ENCODE measurements around the gene CCR6. TPM values are rescaled to one million over a fixed set of nuclear protein-coding genes. Genes with fewer than 3 reads are reported as not detected.

CCR6 gene
- total and polyA plus RNA-seq, 2 of the 8 experiments (the other 6 are each of a cell fraction or from before 2014, with no cell fraction given) = 0.06 TPM; not detected in 1

- Histone ChIP-seq H2BK120ac (replicated peaks; ENCODE audit: low read depth, low read length) (no peak overlapping the region), H2BK12ac (ENCODE audit: low read depth, low read length) (no peak overlapping the region), H3K4me3 (ENCODE audit: extremely low read depth in 1 of 4, insufficient read depth in 2 of 4, low read depth in 3 of 4, low read length in 4 of 4) (no peak overlapping the region), H2AFZ (ENCODE audit: low read length) (no peak overlapping the region), H3K23ac (ENCODE audit: insufficient read length) (no peak overlapping the region), H3K23me2 (ENCODE audit: low read depth, low read length) (no peaks in the 10 kb centered on the region), H2BK15ac (ENCODE audit: low read length) (no peak overlapping the region), H4K20me1 (replicated peaks in 1 of 2; ENCODE audit: control insufficient read depth in 1 of 2, insufficient read depth in 2 of 2, low read length in 2 of 2) (no peaks in the 10 kb centered on the region), H3K79me1 (ENCODE audit: low read depth, low read length) (no peaks in the 10 kb centered on the region), H4K5ac (ENCODE audit: insufficient read length, low read depth, low read length) (no peak overlapping the region), H3K14ac (ENCODE audit: insufficient read length) (no peak overlapping the region), H2AK5ac (ENCODE audit: low read depth, low read length) (no peak overlapping the region), H3K36me3 (ENCODE audit: control insufficient read depth in 2 of 4, insufficient read depth in 4 of 4, low read length in 3 of 4) (no peaks in the 10 kb centered on the region), H3K4ac (replicated peaks; ENCODE audit: insufficient read length, low read depth, low read length) (no peak overlapping the region), H2BK5ac (ENCODE audit: low read depth, low read length) (no peak overlapping the region), H3K4me1 (replicated peaks in 1 of 4; ENCODE audit: control insufficient read depth in 3 of 4, insufficient read depth in 4 of 4, low read length in 3 of 4) (no peaks in the 10 kb centered on the region; a peak in 1 of 7 replicates), H3K9me3 (ENCODE audit: insufficient read depth in 2 of 2, low read depth in 1 of 2, low read length in 1 of 2) (no peaks in the 10 kb centered on the region), H3K56ac (replicated peaks; ENCODE audit: insufficient read length, low read depth, low read length) (no peak overlapping the region), H3K18ac (ENCODE audit: extremely low read depth, low read length) (no peak overlapping the region), H3K9ac (replicated peaks in 1 of 4; ENCODE audit: extremely low read depth in 1 of 4, low read depth in 3 of 4, low read length in 3 of 4) (no peak overlapping the region), H2BK20ac (ENCODE audit: low read length) (no peak overlapping the region), H3K79me2 (ENCODE audit: control insufficient read depth in 1 of 2, insufficient read depth in 2 of 2, low read length in 2 of 2) (no peaks in the 10 kb centered on the region), H4K91ac (replicated peaks; ENCODE audit: insufficient read length, low read length) (no peak overlapping the region), H3K27me3 (replicated peaks in 1 of 4; ENCODE audit: control insufficient read depth in 3 of 4, extremely low read depth in 1 of 4, insufficient read depth in 3 of 4, low read length in 3 of 4) (peaks cover 0 to 1% (median 0%) of the 10 kb centered on the region in 4 experiments; a peak in 1 of 7 replicates), H4K8ac (ENCODE audit: extremely low read depth, insufficient read depth, low read length) (no peak overlapping the region), H3K4me2 (ENCODE audit: insufficient read depth in 1 of 2, low read depth in 2 of 2, low read length in 2 of 2) (no peak overlapping the region), H3K27ac (ENCODE audit: low read depth, low read length) (no peak overlapping the region)
- 93% methylated on average over 1 of the region's 1 CpG; no CpG with 5 or more reads in 1 of the 2 experiments for WGBS, 2 experiments (ENCODE audit: extremely low coverage in 1 of 2, insufficient coverage in 1 of 2, insufficient read length in 1 of 2, insufficient replicate concordance in 2 of 2, low coverage in 1 of 2, low lambda C conversion rate in 2 of 2, missing lambda C conversion rate in 1 of 2)
- ChIA-PET CTCF (ENCODE audit: partially characterized antibody) (interaction anchor here (1.1 to 1.6 kb wide), 2 partner anchors 10 to 60 kb away, joined by 3 to 5 read pairs; no protein-coding TSS in a partner anchor), POLR2A (ENCODE audit: partially characterized antibody) (no interaction called here)
- FAIRE-seq (no peak), DNase-seq (ENCODE audit: low read depth in 1 of 2, low spot score in 2 of 2) (no peak)
- TF ChIP-seq TBP (IDR thresholded peaks at IDR 0.05; ENCODE audit: low read depth, low read length) = no peak
- TF ChIP-seq POLR2AphosphoS5 (IDR thresholded peaks at IDR 0.05; ENCODE audit: low read depth, low read length) = no peak
- TF ChIP-seq GABPA (IDR thresholded peaks at IDR 0.05; ENCODE audit: borderline replicate concordance, insufficient read depth, low read length) = no peak
- TF ChIP-seq EP300 (IDR thresholded peaks at IDR 0.05; ENCODE audit: borderline replicate concordance in 1 of 2, low read depth in 2 of 2, low read length in 2 of 2) = no peak
- TF ChIP-seq KDM4A (IDR thresholded peaks at IDR 0.05; ENCODE audit: low read depth, low read length, severe bottlenecking) = no peak
Measured at GRCh38 chr6:167106406-167106805, 16.5 kb upstream of the CCR6 start.

Data from H1 (cell line).